Calu3 (cell line): ENCODE results near the gene PDHB. TPM values are rescaled to one million over a fixed set of nuclear protein-coding genes. Genes with fewer than 3 reads are reported as not detected.
"Not testable (repeated sequence)": the region's sequence is repeated elsewhere in the genome, so short reads cannot be mapped to it uniquely, and the experiment has no call there.

Experiments
- BruUV-seq: library from RNA; stranded (reverse); fragments of 400-500 nt; replicated peaks from 2 replicates; lab custom pipeline; 2021; lab: Mats Ljungman, UMichigan
- CTCF ChIA-PET: fragments of 300-600 bp; sonication (Branson Sonifier 250); formaldehyde crosslinking; loops from one replicate; lab custom pipeline; 2022; ENCODE audit warnings: antibody characterized with exemption; lab: Charles Lee
- DNase-seq: peaks from one replicate; pipeline ENCODE4 v3.0.0; 2022
- H3K27ac Mint-ChIP-seq: one replicate; pipeline ENCODE4 v1.8.0; 2022; ENCODE audit warnings: mixed read lengths; ENCODE audit not compliant: unreplicated experiment
- H3K27me3 Mint-ChIP-seq: one replicate; pipeline ENCODE4 v1.8.0; 2022; ENCODE audit warnings: mixed read lengths; ENCODE audit not compliant: unreplicated experiment
- H3K36me3 Mint-ChIP-seq: one replicate; pipeline ENCODE4 v1.8.0; 2022; ENCODE audit warnings: mild to moderate bottlenecking, moderate library complexity, mixed read lengths; ENCODE audit not compliant: insufficient read depth, unreplicated experiment
- H3K4me1 Mint-ChIP-seq: one replicate; pipeline ENCODE4 v1.8.0; 2022; ENCODE audit warnings: mild to moderate bottlenecking, low read depth, mixed read lengths; ENCODE audit not compliant: unreplicated experiment
- H3K4me3 Mint-ChIP-seq: one replicate; pipeline ENCODE4 v1.8.0; 2022; ENCODE audit warnings: mild to moderate bottlenecking, low read depth, moderate library complexity, mixed read lengths; ENCODE audit not compliant: unreplicated experiment
- H3K9me3 Mint-ChIP-seq: one replicate; pipeline ENCODE4 v1.8.0; 2022; ENCODE audit warnings: low read depth, mixed read lengths; ENCODE audit not compliant: unreplicated experiment
- CTCF ChIP-seq: fragments of 200-600 bp; IDR thresholded peaks from one replicate; pipeline ENCODE4 v1.8.0; 2022; ENCODE audit warnings: antibody characterized with exemption; ENCODE audit not compliant: unreplicated experiment
- intact Hi-C: fragments of 100-400 bp; cut with micrococcal nuclease; formaldehyde crosslinking; loops from one replicate; pipeline ENCODE4 v1.10.0; 2022; ENCODE audit not compliant: unreplicated experiment
- total RNA-seq: library from RNA; stranded (reverse); gene quantifications from 2 replicates; pipeline ENCODE4 v1.2.3, GENCODE V29; 2022

PDHB gene
- total RNA-seq, 1 experiment from 2014 or later, result 47.6 TPM

DNA sequence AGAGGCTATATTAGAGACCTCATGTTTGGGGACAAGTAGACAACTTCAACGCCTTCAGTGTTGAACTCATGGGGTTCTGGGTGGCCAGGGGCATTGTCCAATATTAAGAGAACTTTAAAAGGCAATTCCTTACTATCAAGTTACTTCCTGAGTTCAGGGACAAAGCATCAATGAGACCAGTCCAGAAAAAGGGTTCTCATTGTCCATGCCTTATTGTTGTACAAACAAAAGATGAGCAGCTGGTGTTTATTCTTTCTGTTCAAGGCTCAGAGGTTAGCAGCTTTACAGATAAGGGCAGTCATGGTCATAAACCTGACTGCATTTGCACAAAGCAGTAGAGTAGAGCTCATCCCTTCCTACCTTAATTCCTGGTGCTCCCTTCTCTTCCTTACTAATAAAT, 18.5 kb upstream of the PDHB start:
- no peaks in the 10 kb centered on the region for H3K36me3 Mint-ChIP-seq
- no peaks in the 10 kb centered on the region for H3K27me3 Mint-ChIP-seq
- H3K9me3 Mint-ChIP-seq, result peaks cover 4% of the 10 kb centered on the region
- CTCF ChIA-PET, result no interaction called here
- H3K4me1 Mint-ChIP-seq, result no peaks in the 10 kb centered on the region
- BruUV-seq, result no TSS peak
- no peak for TF ChIP-seq CTCF
- DNase-seq, result no peak
- H3K4me3 Mint-ChIP-seq, result no peak overlapping the region
- intact Hi-C loops, result no loop called here
- no peak overlapping the region for H3K27ac Mint-ChIP-seq

DNA sequence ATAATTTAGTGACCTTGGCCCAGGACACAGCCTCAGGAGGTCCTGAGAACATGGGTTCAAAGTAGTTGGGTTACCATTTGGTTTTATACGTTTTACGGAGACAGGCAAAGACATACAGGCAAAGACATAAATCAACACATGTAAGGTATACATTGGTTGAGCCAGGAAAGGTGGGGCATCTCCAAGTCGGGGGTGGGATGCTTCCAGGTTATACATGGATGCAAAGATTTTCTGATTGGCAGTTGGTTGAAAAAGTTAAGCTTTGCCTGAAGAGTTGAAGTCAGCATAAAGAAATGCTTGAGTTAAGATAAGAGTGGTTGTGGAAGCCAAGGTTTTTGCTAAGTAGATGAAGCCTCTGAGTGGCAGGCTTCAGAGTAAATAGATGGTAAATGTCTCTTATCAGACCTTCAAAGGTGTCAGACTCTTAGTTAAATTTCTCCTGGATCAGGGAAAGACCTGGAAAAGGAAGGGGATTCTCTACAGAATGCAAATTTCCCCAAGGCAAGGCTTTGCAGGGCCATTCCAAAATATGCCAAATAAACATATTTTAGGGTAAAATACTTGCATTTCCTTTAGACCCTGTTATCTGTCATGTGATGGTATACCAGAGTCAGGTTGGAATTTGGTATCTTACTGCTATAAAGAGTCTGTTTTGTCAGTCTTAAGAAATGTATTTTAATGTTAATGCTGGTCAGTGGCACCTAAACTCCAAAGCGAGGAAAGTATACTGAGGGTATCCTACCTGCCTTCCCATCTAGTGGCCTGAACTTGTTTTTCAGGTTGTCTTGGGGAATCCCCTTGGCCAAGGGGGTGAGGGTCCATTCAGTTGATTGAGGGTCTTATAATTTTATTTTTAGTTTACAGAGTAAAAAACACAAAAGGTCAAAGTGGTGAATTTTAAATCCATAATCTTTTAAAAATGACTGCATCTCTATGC, 8.2 kb upstream of the PDHB start:
- no peak for DNase-seq
- H3K36me3 Mint-ChIP-seq, result no peaks in the 10 kb centered on the region
- H3K4me1 Mint-ChIP-seq, result no peaks in the 10 kb centered on the region
- peaks cover 7% of the 10 kb centered on the region for H3K27me3 Mint-ChIP-seq
- intact Hi-C loops, result no loop called here
- no TSS peak for BruUV-seq
- no peak for TF ChIP-seq CTCF
- CTCF ChIA-PET, result no interaction called here
- H3K9me3 Mint-ChIP-seq, result no peaks in the 10 kb centered on the region
- H3K4me3 Mint-ChIP-seq, result no peak overlapping the region
- H3K27ac Mint-ChIP-seq, result no peak overlapping the region

DNA sequence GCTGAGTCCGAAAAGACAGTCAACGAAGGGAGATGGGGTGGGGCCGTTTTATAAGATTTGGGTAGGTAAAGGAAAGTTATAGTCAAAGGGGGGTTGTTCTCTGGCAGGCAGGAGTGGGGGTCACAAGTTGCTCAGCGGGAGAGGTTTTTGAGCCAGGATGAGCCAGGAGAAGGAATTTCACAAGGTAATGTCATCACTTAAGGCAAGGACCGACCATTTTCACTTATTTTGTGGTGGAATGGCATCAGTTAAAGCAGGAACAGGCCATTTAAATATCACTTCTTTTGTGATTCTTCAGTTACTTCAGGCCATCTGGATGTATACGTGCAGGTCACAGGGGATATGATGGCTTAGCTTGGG, 7.3 kb upstream of the PDHB start:
- H3K27me3 Mint-ChIP-seq, DNase-seq, H3K36me3 Mint-ChIP-seq, H3K9me3 Mint-ChIP-seq, intact Hi-C loops, H3K4me1 Mint-ChIP-seq, H3K4me3 Mint-ChIP-seq, H3K27ac Mint-ChIP-seq, BruUV-seq, CTCF ChIA-PET: not testable (repeated sequence)

GRCh38 chr3:58437276-58437675, 3.6 kb upstream of the PDHB start:
- DNase-seq, intact Hi-C loops, H3K27me3 Mint-ChIP-seq, H3K9me3 Mint-ChIP-seq, H3K27ac Mint-ChIP-seq, CTCF ChIA-PET, H3K4me3 Mint-ChIP-seq, BruUV-seq: not testable (repeated sequence)
- Mint-ChIP-seq H3K4me1 (peaks cover 17% of the 10 kb centered on the region), H3K36me3 (peaks cover 11% of the 10 kb centered on the region)

GRCh38 chr3:58434990-58435389, 1.4 kb upstream of the PDHB start:
- intact Hi-C loops, result no loop called here
- DNase-seq, result no peak
- H3K36me3 Mint-ChIP-seq, result peaks cover 22% of the 10 kb centered on the region
- H3K9me3 Mint-ChIP-seq, result no peaks in the 10 kb centered on the region
- H3K27ac Mint-ChIP-seq, result no peak overlapping the region
- no peak for TF ChIP-seq CTCF
- CTCF ChIA-PET, result no interaction called here
- H3K27me3 Mint-ChIP-seq, result no peaks in the 10 kb centered on the region
- BruUV-seq, result no TSS peak
- peaks cover 17% of the 10 kb centered on the region for H3K4me1 Mint-ChIP-seq
- no peak overlapping the region for H3K4me3 Mint-ChIP-seq
